Small intestine (tissue), 7 donors: ENCODE results near the gene SYTL3. TPM values are rescaled to one million over a fixed set of nuclear protein-coding genes. Genes with fewer than 3 reads are reported as not detected.

ENCODE experiments used
- DNase-seq, 2 donors: peaks; one replicate each; pipeline versions ENCODE4 v3.0.0 to v3.0.0-alpha.2; 2013
- FAIRE-seq: peaks from 2 replicates; lab custom pipeline; 2012; peaks lifted over from hg19 to GRCh38; lab: Jason Lieb, UNC
- H3K27ac ChIP-seq, 3 donors: one replicate each; pipeline ENCODE4 v1.5.1; 2013; ENCODE audit warnings: low read length in 2 of 3, mild to moderate bottlenecking in 2 of 3, control low read depth in 1 of 3, inconsistent platforms in 1 of 3, low read depth in 1 of 3, moderate library complexity in 1 of 3
- H3K27me3 ChIP-seq, 3 donors: one replicate each; pipeline ENCODE4 v1.6.1; 2013; ENCODE audit warnings: low read length in 3 of 3, inconsistent platforms in 1 of 3; ENCODE audit not compliant: control insufficient read depth in 3 of 3, insufficient read depth in 3 of 3
- H3K36me3 ChIP-seq, 3 donors: one replicate each; pipeline ENCODE4 v1.6.1; 2013; ENCODE audit warnings: low read length in 3 of 3, inconsistent platforms in 1 of 3, low read depth in 1 of 3, mild to moderate bottlenecking in 1 of 3, moderate library complexity in 1 of 3; ENCODE audit not compliant: control insufficient read depth in 3 of 3, insufficient read depth in 2 of 3
- H3K4me1 ChIP-seq, 3 donors: one replicate each; pipeline ENCODE4 v1.6.1; 2013; ENCODE audit warnings: low read length in 2 of 3, inconsistent platforms in 1 of 3, low read depth in 1 of 3, mild to moderate bottlenecking in 1 of 3, moderate library complexity in 1 of 3; ENCODE audit not compliant: control insufficient read depth in 3 of 3, insufficient read depth in 2 of 3
- H3K4me3 ChIP-seq, 3 donors: one replicate each; pipeline ENCODE4 v1.5.1; 2013; ENCODE audit warnings: low read length in 3 of 3, control low read depth in 1 of 3, inconsistent platforms in 1 of 3, low read depth in 1 of 3, mild to moderate bottlenecking in 1 of 3, moderate library complexity in 1 of 3
- H3K9me3 ChIP-seq, 2 donors: one replicate each; pipeline ENCODE4 v1.6.1; 2013; ENCODE audit warnings: low read depth in 1 of 2, low read length in 1 of 2; ENCODE audit not compliant: control insufficient read depth in 2 of 2, insufficient read depth in 1 of 2
- WGBS, 3 donors: extraction: QIAGEN DNeasy Blood & Tissue Kit; methylation state at CpG; one replicate each; pipeline ENCODE4 v1.1.7; 2013; 5-methylcytosine and 5-hydroxymethylcytosine counted together
- polyA plus RNA-seq, 4 donors: library from polyadenylated mRNA; stranded (reverse) in 3 of 4; unstranded in 1 of 4; fragments of 200-250 nt in 3 of 4; fragments of 120-200 nt in 1 of 4; gene quantifications; one replicate each; pipeline versions ENCODE4 v1.2.1 to v1.2.3, GENCODE V29; 2013
- donor health status: healthy with polysubstance abuse.
- donor health status: control.
- donor health status: control.
- donor health status: Bipolar disorder and iron deficiency.
- donor health status: healthy.

Gene SYTL3
- polyA plus RNA-seq, 4 donors: 2.9 to 5.7 (median 4.4) TPM

DNA sequence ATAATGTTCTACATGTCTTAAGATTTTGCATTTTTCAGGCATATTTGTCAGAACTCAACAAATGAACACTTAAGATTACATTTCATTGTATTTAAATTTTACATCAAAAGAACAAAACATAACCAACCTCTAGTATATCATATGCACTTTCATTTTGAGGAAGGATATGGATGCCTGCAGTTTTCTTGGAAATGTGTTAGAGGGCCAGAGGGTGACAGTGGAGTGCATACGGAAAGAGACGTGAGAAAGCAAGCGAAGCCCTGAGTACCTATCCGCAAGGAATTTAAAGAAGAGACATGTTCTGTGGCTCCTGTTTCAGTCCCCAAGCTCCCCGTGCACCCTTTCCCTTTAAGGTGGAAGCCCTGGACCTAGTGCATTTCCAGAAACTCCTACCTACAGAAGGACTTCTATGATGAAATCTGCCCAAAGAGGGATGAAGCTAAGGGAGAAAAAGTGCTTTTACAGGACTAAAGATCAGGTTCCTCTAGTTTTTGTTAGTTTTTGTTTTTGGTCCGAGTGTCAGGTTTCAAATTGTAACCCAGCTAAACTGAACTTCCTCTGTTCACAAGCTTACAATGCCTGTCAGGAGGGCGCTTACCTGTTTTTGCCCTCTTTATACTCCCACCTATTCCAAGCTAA lies 130.5 kb downstream of the SYTL3 start:
- FAIRE-seq (no peak), DNase-seq (no peak)
- peaks cover 38 to 81% (median 74%) of the 10 kb centered on the region in 3 donors for H3K36me3 ChIP-seq
- H3K9me3 ChIP-seq: no peaks in the 10 kb centered on the region
- WGBS, 3 donors: 91 to 95% (median 93%) methylated on average over 7 of the region's 7 CpGs
- H3K27me3 ChIP-seq: no peaks in the 10 kb centered on the region
- H3K27ac ChIP-seq: peak overlapping the region in 1 of 3 donors; percentile 29
- H3K4me1 ChIP-seq: peaks cover 0 to 64% (median 2%) of the 10 kb centered on the region in 3 donors
- no peak overlapping the region for H3K4me3 ChIP-seq

DNA sequence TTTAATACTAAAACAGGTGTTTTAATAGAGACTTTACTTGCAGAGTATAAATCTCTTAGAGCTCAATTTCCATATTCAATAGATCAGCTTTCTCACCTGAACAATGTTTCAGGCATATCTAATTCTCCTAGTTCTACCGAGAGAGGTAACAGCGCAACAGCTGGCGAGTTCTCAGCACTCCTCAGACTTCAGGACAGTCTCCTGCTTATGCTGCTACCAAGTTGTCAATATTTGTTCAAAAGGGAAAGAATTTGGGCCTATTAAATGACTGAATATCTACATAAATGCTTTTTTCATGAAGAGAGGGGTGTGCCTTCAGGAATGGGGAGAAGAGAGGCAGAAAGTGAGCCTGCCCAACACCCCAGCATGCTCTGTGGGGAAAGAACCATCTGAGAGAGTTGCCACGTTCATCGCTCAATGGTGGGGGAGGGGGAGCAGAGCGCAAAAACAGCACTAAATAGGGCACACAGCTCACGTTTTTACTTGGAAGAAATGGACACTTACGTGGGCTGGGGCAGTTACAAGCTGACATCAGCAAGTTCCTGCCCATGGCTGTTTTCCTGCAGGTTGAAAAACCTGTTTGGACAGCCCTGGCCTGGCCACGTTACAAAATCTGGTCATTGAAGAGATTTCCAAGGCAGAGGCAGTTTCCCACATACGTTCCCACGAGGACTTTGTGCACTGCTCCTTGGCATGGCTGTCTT lies 131.3 kb downstream of the SYTL3 start:
- peaks cover 33 to 83% (median 73%) of the 10 kb centered on the region in 3 donors for H3K36me3 ChIP-seq
- DNase-seq (peak; percentile 44 to 48), FAIRE-seq (no peak)
- H3K9me3 ChIP-seq: no peaks in the 10 kb centered on the region
- H3K4me1 ChIP-seq: peaks cover 0 to 64% (median 2%) of the 10 kb centered on the region in 3 donors
- WGBS, 3 donors: 35 to 75% (median 43%) methylated on average over 11 of the region's 11 CpGs
- H3K27me3 ChIP-seq: no peaks in the 10 kb centered on the region
- peak overlapping the region in 1 of 3 donors; percentile 29 for H3K27ac ChIP-seq
- no peak overlapping the region for H3K4me3 ChIP-seq

DNA sequence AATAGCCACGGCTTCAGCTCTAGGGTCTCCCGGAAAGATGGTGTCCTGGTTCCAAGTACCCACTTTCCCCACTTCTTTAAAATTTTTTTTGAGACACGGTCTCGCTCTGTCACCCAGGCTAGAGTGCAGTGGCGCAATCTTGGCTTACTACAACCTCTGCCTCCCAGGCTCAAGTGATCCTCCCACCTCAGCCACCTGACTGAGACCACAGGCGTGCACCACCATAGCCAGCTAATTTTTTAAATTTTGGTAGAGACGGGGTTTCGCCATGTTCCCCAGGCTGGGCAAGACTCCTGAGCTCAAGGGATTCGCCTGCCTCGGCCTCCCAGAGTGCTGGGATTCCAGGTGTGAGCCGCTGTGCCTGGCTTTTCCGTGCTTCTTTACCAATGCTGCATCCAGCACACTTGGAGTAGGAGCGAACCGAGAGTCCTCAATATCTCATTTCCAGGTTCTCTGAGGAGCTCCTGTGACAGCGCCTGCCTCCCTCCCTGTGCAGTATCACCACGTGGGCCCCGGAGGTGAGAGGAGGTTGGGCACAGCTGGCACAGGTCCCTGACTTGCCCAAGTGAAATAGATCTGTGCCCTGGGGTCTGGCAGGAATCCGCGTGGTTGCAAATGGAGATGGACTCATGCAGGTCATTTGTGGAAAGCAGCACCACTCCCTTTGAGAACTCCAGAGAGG lies 132.0 kb downstream of the SYTL3 start:
- no peak for DNase-seq
- H3K4me1 ChIP-seq: peaks cover 0 to 71% (median 3%) of the 10 kb centered on the region in 3 donors
- H3K36me3 ChIP-seq: peaks cover 28 to 82% (median 71%) of the 10 kb centered on the region in 3 donors
- no peak for FAIRE-seq
- 68 to 84% (median 74%) methylated on average over 19 of the region's 19 CpGs for WGBS, 3 donors
- H3K9me3 ChIP-seq: no peaks in the 10 kb centered on the region
- no peak overlapping the region for H3K4me3 ChIP-seq
- H3K27me3 ChIP-seq: no peaks in the 10 kb centered on the region
- peak overlapping the region in 1 of 3 donors; percentile 29 for H3K27ac ChIP-seq

DNA sequence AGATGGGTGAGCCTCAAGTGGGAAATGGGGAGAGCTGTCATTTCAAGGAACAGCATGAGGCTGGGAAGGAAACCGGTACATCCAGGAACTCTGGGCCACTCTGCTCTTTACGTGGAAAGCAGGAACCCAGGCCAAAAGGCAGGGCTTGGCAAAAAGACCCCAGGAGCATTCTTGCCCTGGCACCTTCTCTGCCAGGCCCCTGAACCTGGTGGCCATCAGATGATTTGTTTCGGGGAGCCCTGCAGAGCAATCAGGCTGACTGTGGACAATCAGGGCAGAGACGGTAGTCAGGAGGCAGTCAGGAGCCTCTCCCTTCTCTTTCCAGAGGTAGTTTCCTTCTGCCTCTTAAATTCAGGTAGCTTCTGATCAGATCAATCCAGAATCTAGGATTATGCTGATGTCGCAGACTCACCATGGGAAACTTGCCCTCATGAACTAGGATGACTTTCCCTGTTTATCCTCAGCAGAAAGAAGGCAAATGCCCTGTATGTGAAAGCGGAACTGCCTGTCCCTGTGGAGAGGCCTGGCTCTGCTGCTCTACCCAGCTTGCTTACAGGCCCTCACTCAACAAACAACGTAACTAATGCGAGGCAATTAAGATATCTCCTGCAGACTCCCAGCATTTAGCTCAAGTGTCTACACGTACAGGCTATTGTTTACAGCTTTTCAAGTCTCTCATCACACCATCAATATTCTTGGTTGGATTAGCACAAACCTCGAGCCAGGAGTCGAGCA lies 132.7 kb downstream of the SYTL3 start:
- H3K4me1 ChIP-seq: peaks cover 0 to 74% (median 6%) of the 10 kb centered on the region in 3 donors
- no peaks in the 10 kb centered on the region for H3K9me3 ChIP-seq
- no peak overlapping the region for H3K4me3 ChIP-seq
- H3K27ac ChIP-seq: peak overlapping the region in 1 of 3 donors; percentile 11
- no peak for FAIRE-seq
- peaks cover 25 to 79% (median 66%) of the 10 kb centered on the region in 3 donors for H3K36me3 ChIP-seq
- 78 to 90% (median 89%) methylated on average over 11 of the region's 11 CpGs for WGBS, 3 donors
- no peak for DNase-seq
- H3K27me3 ChIP-seq: no peaks in the 10 kb centered on the region

DNA sequence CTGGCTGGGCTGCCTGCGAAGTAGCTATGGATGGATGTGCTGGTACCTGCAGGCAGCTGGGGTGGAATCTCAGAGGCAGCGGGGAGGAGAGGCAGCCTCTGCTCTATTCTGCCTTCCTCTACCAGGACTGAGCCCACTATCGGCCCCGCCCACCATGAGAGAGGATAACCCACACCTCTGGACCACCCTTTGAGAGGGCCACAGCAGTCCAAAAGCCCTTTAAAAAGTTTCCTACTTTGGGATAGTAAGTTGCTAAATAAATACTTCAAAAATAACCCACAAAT lies 133.3 kb downstream of the SYTL3 start:
- H3K9me3 ChIP-seq: no peaks in the 10 kb centered on the region
- H3K4me3 ChIP-seq: no peak overlapping the region
- WGBS, 3 donors: 72 to 75% (median 72%) methylated on average over 4 of the region's 4 CpGs
- no peak for FAIRE-seq
- H3K27ac ChIP-seq: peak overlapping the region in 1 of 3 donors; percentile 11
- peaks cover 25 to 76% (median 64%) of the 10 kb centered on the region in 3 donors for H3K36me3 ChIP-seq
- DNase-seq: no peak
- no peaks in the 10 kb centered on the region for H3K27me3 ChIP-seq
- H3K4me1 ChIP-seq: peaks cover 0 to 74% (median 9%) of the 10 kb centered on the region in 3 donors

DNA sequence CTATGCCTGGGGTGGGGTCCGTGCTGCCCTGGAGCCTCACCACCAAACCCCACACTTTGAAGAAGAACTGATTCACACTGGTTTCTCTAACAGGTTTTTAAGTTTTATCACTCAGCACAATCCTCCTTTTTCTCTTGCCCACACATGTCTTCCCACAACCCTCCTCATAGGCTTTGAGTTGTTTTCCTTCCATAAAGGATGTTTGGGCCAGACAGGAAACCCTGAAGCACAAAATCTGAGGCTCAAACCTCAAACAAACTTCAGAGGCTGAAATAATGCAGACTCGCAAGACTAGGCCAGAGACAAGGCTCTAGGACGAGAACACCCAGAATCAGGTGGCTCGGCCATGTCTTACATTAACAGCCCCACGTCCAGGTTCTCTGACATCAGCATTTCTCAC lies 134.0 kb downstream of the SYTL3 start:
- Histone ChIP-seq H3K9me3 (no peaks in the 10 kb centered on the region), H3K4me1 (peaks cover 0 to 73% (median 9%) of the 10 kb centered on the region in 3 donors), H3K36me3 (peaks cover 25 to 81% (median 62%) of the 10 kb centered on the region in 3 donors), H3K4me3 (no peak overlapping the region), H3K27me3 (no peaks in the 10 kb centered on the region), H3K27ac (peak overlapping the region in 1 of 3 donors; percentile 24)
- DNase-seq: no peak
- FAIRE-seq: no peak
- 92 to 96% (median 92%) methylated on average over 5 of the region's 5 CpGs for WGBS, 3 donors

DNA sequence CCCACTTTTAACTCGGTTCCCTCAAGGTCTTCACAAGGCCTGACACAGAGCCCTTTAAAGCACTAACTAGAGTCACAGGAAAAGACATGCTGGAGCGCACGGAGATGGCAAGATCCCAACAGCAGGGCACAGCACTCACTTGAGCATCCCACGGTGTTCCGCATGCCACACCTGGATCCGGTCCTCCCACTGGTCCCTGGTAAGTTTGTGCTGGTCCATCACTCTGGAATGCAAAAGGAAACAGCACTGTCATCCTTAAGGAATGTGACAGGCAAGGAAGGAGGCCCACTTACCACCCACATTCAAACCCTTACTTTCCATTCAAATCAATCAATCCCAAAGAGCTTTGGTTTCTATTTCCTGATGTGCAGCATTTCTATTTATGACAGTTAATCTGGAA lies 134.7 kb downstream of the SYTL3 start:
- DNase-seq: no peak
- peaks cover 25 to 80% (median 58%) of the 10 kb centered on the region in 3 donors for H3K36me3 ChIP-seq

DNA sequence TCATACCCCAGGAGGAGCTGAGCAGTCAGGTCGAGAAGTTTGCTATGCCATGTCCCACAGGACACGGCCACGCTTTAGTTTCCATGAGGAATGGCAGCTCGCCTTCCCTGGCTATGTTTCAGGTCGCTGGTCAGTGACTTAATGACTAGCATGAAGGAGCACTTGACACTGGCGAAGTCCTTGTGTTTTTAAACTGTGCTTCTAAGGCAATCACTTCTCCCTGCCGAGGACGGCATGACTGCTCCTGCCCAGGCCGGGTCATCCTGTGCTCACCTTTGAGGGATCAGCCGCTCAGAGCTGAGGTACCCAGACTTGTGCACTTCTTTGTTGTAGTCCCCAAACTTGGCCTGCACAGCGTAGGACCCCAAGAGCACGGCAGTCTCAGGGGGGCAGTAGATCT lies 135.2 kb downstream of the SYTL3 start:
- Histone ChIP-seq H3K27ac (no peak overlapping the region), H3K4me1 (peaks cover 0 to 78% (median 13%) of the 10 kb centered on the region in 3 donors), H3K36me3 (peaks cover 25 to 79% (median 58%) of the 10 kb centered on the region in 3 donors), H3K27me3 (no peaks in the 10 kb centered on the region), H3K9me3 (no peaks in the 10 kb centered on the region), H3K4me3 (no peak overlapping the region)
- no peak for FAIRE-seq
- WGBS, 3 donors: 95 to 97% (median 96%) methylated on average over 12 of the region's 12 CpGs
- DNase-seq: no peak

More for the DNA sequence above, 134.7 kb downstream of the SYTL3 start:
- peak overlapping the region in 1 of 3 donors; percentile 24 for H3K27ac ChIP-seq
- no peak for FAIRE-seq
- no peak overlapping the region for H3K4me3 ChIP-seq
- H3K4me1 ChIP-seq: peaks cover 0 to 74% (median 10%) of the 10 kb centered on the region in 3 donors
- 73 to 87% (median 84%) methylated on average over 6 of the region's 6 CpGs for WGBS, 3 donors
- no peaks in the 10 kb centered on the region for H3K9me3 ChIP-seq
- no peaks in the 10 kb centered on the region for H3K27me3 ChIP-seq
